Upper lobe of left lung (tissue), 4 donors: Measurements from ENCODE around the gene DDN.

Experiments
- POLR2AphosphoS5 ChIP-seq, 2 donors: sonication (generic); formaldehyde crosslinking; IDR thresholded peaks; one replicate each; pipeline ENCODE4 v1.5.1; 2017; ENCODE audit warnings: antibody characterized with exemption in 2 of 2
- TF ChIP-seq, protein P1 (sequence below), 6 experiments: fragments of 450-650 bp in 4 of 6; fragments of 200-600 bp in 2 of 6; sonication (generic) in 2 of 6; IDR thresholded peaks; one replicate each; pipeline ENCODE4 v1.5.1; 2016 to 2019; ENCODE audit warnings: antibody characterized with exemption in 6 of 6

DNA sequence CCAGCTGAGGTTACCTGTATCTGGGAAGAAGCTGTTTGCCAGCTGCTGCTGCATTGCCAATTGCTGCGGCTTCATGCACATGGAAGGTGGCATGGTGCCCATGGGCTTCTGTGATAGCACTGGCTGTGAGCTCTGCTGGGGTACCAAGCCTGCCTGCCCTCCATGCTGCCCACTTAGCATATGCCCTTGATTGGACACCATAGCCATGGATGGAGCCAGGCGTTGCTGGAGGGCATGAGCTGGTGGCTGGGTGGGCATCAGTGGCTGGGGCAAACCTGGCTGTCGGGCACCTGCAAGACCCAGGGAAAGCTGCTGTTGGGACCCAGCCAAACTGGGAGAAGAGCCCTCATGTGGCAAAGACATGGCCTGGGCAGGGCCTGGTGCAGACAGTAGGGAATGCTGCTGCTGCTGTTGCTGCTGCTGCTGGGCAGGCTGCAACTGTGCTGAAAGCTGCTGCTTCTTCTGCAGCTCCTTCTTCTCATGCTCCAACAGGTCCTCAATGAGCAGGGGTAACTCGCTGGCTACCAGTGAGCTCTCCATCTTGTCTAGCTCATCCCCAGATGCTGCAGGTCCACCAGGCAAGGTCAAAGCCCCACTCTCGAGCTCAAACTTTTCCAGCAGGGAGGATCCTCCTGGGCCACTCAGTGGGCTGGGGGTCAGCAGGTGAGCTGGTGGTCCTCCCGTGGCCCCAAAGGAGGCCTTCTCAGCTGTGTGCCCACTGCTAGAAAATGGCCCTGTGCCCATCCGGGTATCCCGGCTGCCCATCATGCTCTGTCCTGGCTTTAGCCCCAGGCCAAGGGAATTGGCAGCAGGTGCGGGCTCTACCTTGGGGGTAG is 38.2 kb upstream of the DDN start:
- TF ChIP-seq, protein P1, sequence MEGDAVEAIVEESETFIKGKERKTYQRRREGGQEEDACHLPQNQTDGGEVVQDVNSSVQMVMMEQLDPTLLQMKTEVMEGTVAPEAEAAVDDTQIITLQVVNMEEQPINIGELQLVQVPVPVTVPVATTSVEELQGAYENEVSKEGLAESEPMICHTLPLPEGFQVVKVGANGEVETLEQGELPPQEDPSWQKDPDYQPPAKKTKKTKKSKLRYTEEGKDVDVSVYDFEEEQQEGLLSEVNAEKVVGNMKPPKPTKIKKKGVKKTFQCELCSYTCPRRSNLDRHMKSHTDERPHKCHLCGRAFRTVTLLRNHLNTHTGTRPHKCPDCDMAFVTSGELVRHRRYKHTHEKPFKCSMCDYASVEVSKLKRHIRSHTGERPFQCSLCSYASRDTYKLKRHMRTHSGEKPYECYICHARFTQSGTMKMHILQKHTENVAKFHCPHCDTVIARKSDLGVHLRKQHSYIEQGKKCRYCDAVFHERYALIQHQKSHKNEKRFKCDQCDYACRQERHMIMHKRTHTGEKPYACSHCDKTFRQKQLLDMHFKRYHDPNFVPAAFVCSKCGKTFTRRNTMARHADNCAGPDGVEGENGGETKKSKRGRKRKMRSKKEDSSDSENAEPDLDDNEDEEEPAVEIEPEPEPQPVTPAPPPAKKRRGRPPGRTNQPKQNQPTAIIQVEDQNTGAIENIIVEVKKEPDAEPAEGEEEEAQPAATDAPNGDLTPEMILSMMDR (IDR thresholded peaks at IDR 0.05) = no peak
- no peak for TF ChIP-seq POLR2AphosphoS5 (IDR thresholded peaks at IDR 0.05)
